Measurements from ENCODE around the gene NAV3.

NAV3 gene

GRCh38 chr12:77998236-77998786 lies 167.6 kb downstream of the NAV3 start:
- DNase-seq: no peak

GRCh38 chr12:77999074-77999715 lies 168.5 kb downstream of the NAV3 start:
- no peak for DNase-seq

- DNase-seq: no peak
Observed at GRCh38 chr12:78002878-78003277, 172.2 kb downstream of the NAV3 start.

GRCh38 chr12:78004249-78005093 lies 173.8 kb downstream of the NAV3 start:
- no peak for DNase-seq

- DNase-seq: no peak
Observed at GRCh38 chr12:78005094-78005492, 174.4 kb downstream of the NAV3 start.

- DNase-seq: no peak
Observed at GRCh38 chr12:78007173-78007572, 176.5 kb downstream of the NAV3 start.

- DNase-seq: no peak
Observed at GRCh38 chr12:78009031-78009430, 178.3 kb downstream of the NAV3 start.

- DNase-seq: no peak
Observed at GRCh38 chr12:78018171-78018910, 187.6 kb downstream of the NAV3 start.

GRCh38 chr12:78018939-78019338 lies 188.2 kb downstream of the NAV3 start:
- no peak for DNase-seq

- DNase-seq: no peak
Observed at GRCh38 chr12:78028426-78028825, 197.7 kb downstream of the NAV3 start.

GRCh38 chr12:78034025-78034424 lies 203.3 kb downstream of the NAV3 start:
- DNase-seq: no peak

GRCh38 chr12:78035901-78036606 lies 205.4 kb downstream of the NAV3 start:
- DNase-seq: no peak

GRCh38 chr12:78036874-78037273 lies 206.2 kb downstream of the NAV3 start:
- DNase-seq: no peak

GRCh38 chr12:78037707-78038106 lies 207.0 kb downstream of the NAV3 start:
- no peak for DNase-seq

GRCh38 chr12:78038541-78038940 lies 207.8 kb downstream of the NAV3 start:
- no peak for DNase-seq

- DNase-seq: no peak
Observed at GRCh38 chr12:78038986-78039385, 208.3 kb downstream of the NAV3 start.

- no peak for DNase-seq
Observed at GRCh38 chr12:78040111-78040510, 209.4 kb downstream of the NAV3 start.

- no peak for DNase-seq
Observed at GRCh38 chr12:78050790-78051189, 220.1 kb downstream of the NAV3 start.

- no peak for DNase-seq
Observed at GRCh38 chr12:78055545-78055944, 224.9 kb downstream of the NAV3 start.

- DNase-seq: no peak
Observed at GRCh38 chr12:78057075-78057474, 226.4 kb downstream of the NAV3 start.

GRCh38 chr12:78060186-78060585 lies 229.5 kb downstream of the NAV3 start:
- DNase-seq: no peak

GRCh38 chr12:78062786-78063185 lies 232.1 kb downstream of the NAV3 start:
- DNase-seq: no peak
